ENCODE measurements around the gene RAD17.
A peak's percentile ranks its signal among the peaks of the same experiment; 100 is the strongest.
"Not testable (repeated sequence)": the region's sequence is repeated elsewhere in the genome, so short reads cannot be mapped to it uniquely, and the experiment has no call there.

The RAD17 gene

GRCh38 chr5:69364850-69365249, 4.8 kb upstream of the RAD17 start:
- Histone ChIP-seq H3K4me1 (ENCODE audit: insufficient read depth, insufficient read length) (no peaks in the 10 kb centered on the region), H3K9ac (ENCODE audit: insufficient read length, low read depth) (no peak overlapping the region), H3K27me3 (ENCODE audit: insufficient read depth, insufficient read length) (no peaks in the 10 kb centered on the region), H3K9me3 (ENCODE audit: insufficient read depth, low read length) (no peaks in the 10 kb centered on the region), H3K4me3 (ENCODE audit: insufficient read length, low read depth) (no peak overlapping the region), H3K36me3 (ENCODE audit: insufficient read depth, insufficient read length, low read length) (peaks cover 48% of the 10 kb centered on the region)
- no peak for DNase-seq (ENCODE audit: low read depth, low spot score)
- TF ChIP-seq YY1 (IDR thresholded peaks at IDR 0.05; ENCODE audit: insufficient read depth, insufficient read length) (no peak), ZNF274 (IDR thresholded peaks at IDR 0.05; ENCODE audit: low read depth, low read length) (no peak), SUZ12 (IDR thresholded peaks at IDR 0.05; ENCODE audit: extremely low read depth, insufficient read depth, insufficient read length) (no peak)

- Histone ChIP-seq H3K4me3 (ENCODE audit: insufficient read length, low read depth) (peak overlapping the region; percentile 58), H3K9ac (ENCODE audit: insufficient read length, low read depth) (peak overlapping the region; percentile 42), H3K27me3 (ENCODE audit: insufficient read depth, insufficient read length) (no peaks in the 10 kb centered on the region), H3K36me3 (ENCODE audit: insufficient read depth, insufficient read length, low read length) (peaks cover 42% of the 10 kb centered on the region), H3K4me1 (ENCODE audit: insufficient read depth, insufficient read length) (no peaks in the 10 kb centered on the region), H3K9me3 (ENCODE audit: insufficient read depth, low read length) (no peaks in the 10 kb centered on the region)
- TF ChIP-seq ZNF274 (IDR thresholded peaks at IDR 0.05; ENCODE audit: low read depth, low read length) (no peak), YY1 (IDR thresholded peaks at IDR 0.05; ENCODE audit: insufficient read depth, insufficient read length) (no peak), SUZ12 (IDR thresholded peaks at IDR 0.05; ENCODE audit: extremely low read depth, insufficient read depth, insufficient read length) (no peak)
- DNase-seq (ENCODE audit: low read depth, low spot score) = no peak
Observed at GRCh38 chr5:69367697-69368279, 1.8 kb upstream of the RAD17 start.

- peaks cover 38% of the 10 kb centered on the region for H3K36me3 ChIP-seq (ENCODE audit: insufficient read depth, insufficient read length, low read length)
Observed at GRCh38 chr5:69368458-69369339, 919 bp upstream of the RAD17 start.

GRCh38 chr5:69370335-69370734, 717 bp downstream of the RAD17 start:
- H3K4me3 ChIP-seq (ENCODE audit: insufficient read length, low read depth) = peak overlapping the region; percentile 58
- H3K9me3 ChIP-seq (ENCODE audit: insufficient read depth, low read length); H3K27me3 ChIP-seq (ENCODE audit: insufficient read depth, insufficient read length); DNase-seq (ENCODE audit: low read depth, low spot score); H3K4me1 ChIP-seq (ENCODE audit: insufficient read depth, insufficient read length): not testable (repeated sequence)
- H3K9ac ChIP-seq (ENCODE audit: insufficient read length, low read depth) = peak overlapping the region; percentile 86
- peaks cover 37% of the 10 kb centered on the region for H3K36me3 ChIP-seq (ENCODE audit: insufficient read depth, insufficient read length, low read length)

More at GRCh38 chr5:69368458-69369339, 919 bp upstream of the RAD17 start:
- Histone ChIP-seq H3K4me3 (ENCODE audit: insufficient read length, low read depth) (peak overlapping the region; percentile 58), H3K9ac (ENCODE audit: insufficient read length, low read depth) (peak overlapping the region; percentile 86), H3K27me3 (ENCODE audit: insufficient read depth, insufficient read length) (no peaks in the 10 kb centered on the region), H3K9me3 (ENCODE audit: insufficient read depth, low read length) (no peaks in the 10 kb centered on the region), H3K4me1 (ENCODE audit: insufficient read depth, insufficient read length) (no peaks in the 10 kb centered on the region)
- TF ChIP-seq ZNF274 (IDR thresholded peaks at IDR 0.05; ENCODE audit: low read depth, low read length) (no peak), SUZ12 (IDR thresholded peaks at IDR 0.05; ENCODE audit: extremely low read depth, insufficient read depth, insufficient read length) (no peak), YY1 (IDR thresholded peaks at IDR 0.05; ENCODE audit: insufficient read depth, insufficient read length) (no peak)
- DNase-seq (ENCODE audit: low read depth, low spot score) = no peak

- Histone ChIP-seq H3K36me3 (ENCODE audit: insufficient read depth, insufficient read length, low read length) (peaks cover 23% of the 10 kb centered on the region), H3K27me3 (ENCODE audit: insufficient read depth, insufficient read length) (no peaks in the 10 kb centered on the region), H3K9me3 (ENCODE audit: insufficient read depth, low read length) (no peaks in the 10 kb centered on the region), H3K9ac (ENCODE audit: insufficient read length, low read depth) (no peak overlapping the region), H3K4me3 (ENCODE audit: insufficient read length, low read depth) (no peak overlapping the region), H3K4me1 (ENCODE audit: insufficient read depth, insufficient read length) (no peaks in the 10 kb centered on the region)
- DNase-seq (ENCODE audit: low read depth, low spot score) = no peak
- no peak for TF ChIP-seq SUZ12 (IDR thresholded peaks at IDR 0.05; ENCODE audit: extremely low read depth, insufficient read depth, insufficient read length)
- no peak for TF ChIP-seq YY1 (IDR thresholded peaks at IDR 0.05; ENCODE audit: insufficient read depth, insufficient read length)
- TF ChIP-seq ZNF274 (IDR thresholded peaks at IDR 0.05; ENCODE audit: low read depth, low read length) = no peak
Observed at GRCh38 chr5:69372394-69372793, 2.8 kb downstream of the RAD17 start.

GRCh38 chr5:69374911-69375446, 5.4 kb downstream of the RAD17 start:
- no peak for DNase-seq (ENCODE audit: low read depth, low spot score)
- TF ChIP-seq SUZ12 (IDR thresholded peaks at IDR 0.05; ENCODE audit: extremely low read depth, insufficient read depth, insufficient read length) (no peak), YY1 (IDR thresholded peaks at IDR 0.05; ENCODE audit: insufficient read depth, insufficient read length) (no peak), ZNF274 (IDR thresholded peaks at IDR 0.05; ENCODE audit: low read depth, low read length) (no peak)
- H3K4me1 ChIP-seq (ENCODE audit: insufficient read depth, insufficient read length) = no peaks in the 10 kb centered on the region
- H3K9me3 ChIP-seq (ENCODE audit: insufficient read depth, low read length) = no peaks in the 10 kb centered on the region
- H3K27me3 ChIP-seq (ENCODE audit: insufficient read depth, insufficient read length) = no peaks in the 10 kb centered on the region
- H3K36me3 ChIP-seq (ENCODE audit: insufficient read depth, insufficient read length, low read length) = peaks cover 34% of the 10 kb centered on the region
- no peak overlapping the region for H3K4me3 ChIP-seq (ENCODE audit: insufficient read length, low read depth)
- H3K9ac ChIP-seq (ENCODE audit: insufficient read length, low read depth) = no peak overlapping the region

- Histone ChIP-seq H3K9ac (ENCODE audit: insufficient read length, low read depth) (no peak overlapping the region), H3K4me3 (ENCODE audit: insufficient read length, low read depth) (no peak overlapping the region), H3K9me3 (ENCODE audit: insufficient read depth, low read length) (no peaks in the 10 kb centered on the region), H3K36me3 (ENCODE audit: insufficient read depth, insufficient read length, low read length) (peaks cover 54% of the 10 kb centered on the region), H3K27me3 (ENCODE audit: insufficient read depth, insufficient read length) (no peaks in the 10 kb centered on the region), H3K4me1 (ENCODE audit: insufficient read depth, insufficient read length) (no peaks in the 10 kb centered on the region)
- no peak for TF ChIP-seq YY1 (IDR thresholded peaks at IDR 0.05; ENCODE audit: insufficient read depth, insufficient read length)
- no peak for TF ChIP-seq SUZ12 (IDR thresholded peaks at IDR 0.05; ENCODE audit: extremely low read depth, insufficient read depth, insufficient read length)
- no peak for TF ChIP-seq ZNF274 (IDR thresholded peaks at IDR 0.05; ENCODE audit: low read depth, low read length)
- no peak for DNase-seq (ENCODE audit: low read depth, low spot score)
Observed at GRCh38 chr5:69378376-69378775, 8.8 kb downstream of the RAD17 start.

Measured in NT2/D1 (cell line).